ENCODE results near the gene KCNK6. TPM values are rescaled to one million over a fixed set of nuclear protein-coding genes. Genes with fewer than 3 reads are reported as not detected.

Gene KCNK6
- total and polyA plus RNA-seq, 2 donors (not counting 1 experiment from before 2014, with no cell fraction given), result 3.4 to 3.7 TPM

DNA sequence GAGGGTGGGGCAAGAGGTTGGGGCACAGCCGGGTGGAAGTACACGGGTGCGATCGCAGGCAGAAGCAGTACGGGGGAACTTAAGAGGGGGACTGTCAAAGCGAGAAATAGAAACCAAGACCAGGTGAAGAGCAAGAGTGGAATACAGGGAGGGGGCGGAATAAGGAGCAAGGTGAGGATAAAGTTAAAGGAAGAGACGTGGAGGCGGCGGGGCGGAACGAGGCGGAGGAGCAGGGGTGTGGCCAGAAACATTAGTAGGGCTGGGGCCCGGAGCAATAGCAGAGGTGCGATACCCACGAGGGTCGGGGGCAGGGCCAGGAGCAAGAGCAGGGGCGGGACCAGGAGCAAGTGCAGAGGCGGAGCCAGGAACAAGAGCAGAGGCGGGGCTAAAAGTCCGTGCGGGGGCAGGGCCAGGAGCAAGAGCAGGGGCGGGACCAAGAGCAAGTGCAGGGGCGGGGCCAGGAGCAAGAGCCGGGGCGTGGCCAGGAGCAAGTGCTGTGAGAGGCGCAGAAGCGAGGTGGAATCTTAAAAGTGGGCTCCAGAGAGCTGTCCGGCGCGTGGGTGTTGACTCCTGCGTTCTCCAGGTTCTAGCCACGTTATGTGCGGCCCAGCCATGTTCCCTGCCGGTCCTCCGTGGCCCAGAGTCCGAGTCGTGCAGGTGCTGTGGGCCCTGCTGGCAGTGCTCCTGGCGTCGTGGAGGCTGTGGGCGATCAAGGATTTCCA is 17.2 kb downstream of the KCNK6 start:
- intact Hi-C loops (cut with micrococcal nuclease), result loop anchor here (1.0 to 10.0 kb wide), 10 partner anchors 26 to 1259 kb away; partner anchors contain the start of genes FAM98C, GGN, PSMD8 and SIPA1L3

More for the DNA sequence above, 17.2 kb downstream of the KCNK6 start:
- Histone ChIP-seq H3K4me2 (replicated peaks; ENCODE audit: low read depth, low read length, poor library complexity, severe bottlenecking) (peak overlapping the region; percentile 89), H3K36me3 (replicated peaks in 1 of 2; ENCODE audit: control extremely low read depth in 1 of 2, control insufficient read depth in 1 of 2, extremely low read depth in 1 of 2, insufficient read depth in 2 of 2, low read length in 1 of 2) (no peaks in the 10 kb centered on the region), H3K27ac (ENCODE audit: low read length in 2 of 2) (peak overlapping the region; percentile 89 to 95), H3K27me3 (replicated peaks in 1 of 4; ENCODE audit: control extremely low read depth in 1 of 4, control insufficient read depth in 3 of 4, insufficient read depth in 4 of 4, low read length in 3 of 4) (no peaks in the 10 kb centered on the region), H3K9ac (ENCODE audit: low read length) (peak overlapping the region; percentile 78), H2AFZ (ENCODE audit: insufficient read depth, low read depth, low read length, poor library complexity, severe bottlenecking) (peak overlapping the region; percentile 87), H3K4me3 (ENCODE audit: control extremely low read depth in 1 of 5, extremely low read depth in 1 of 5, insufficient read depth in 1 of 5, low read depth in 2 of 5, low read length in 4 of 5) (peak overlapping the region; percentile 52 to 85 (median 80)), H3K4me1 (ENCODE audit: control insufficient read depth in 2 of 2, insufficient read depth in 2 of 2, low read length in 2 of 2) (peaks cover 5 to 11% of the 10 kb centered on the region in 2 donors), H4K20me1 (ENCODE audit: control insufficient read depth, insufficient read depth, low read length, poor library complexity, severe bottlenecking) (no peaks in the 10 kb centered on the region), H3K79me2 (ENCODE audit: control insufficient read depth, insufficient read depth, low read length) (peaks cover 6% of the 10 kb centered on the region), H3K9me3 (ENCODE audit: control extremely low read depth in 1 of 3, control insufficient read depth in 2 of 3, insufficient read depth in 1 of 3, low read length in 2 of 3) (no peaks in the 10 kb centered on the region)
- WGBS (ENCODE audit: insufficient coverage), result 4% methylated on average over 41 of the region's 41 CpGs
- Mint-ChIP-seq H3K4me1 (peaks cover 13% of the 10 kb centered on the region), H3K9me3 (ENCODE audit: insufficient read depth) (no peaks in the 10 kb centered on the region), H3K27ac (peak overlapping the region; percentile 97), H3K4me3 (peak overlapping the region; percentile 97), H3K27me3 (no peaks in the 10 kb centered on the region)
- ChIA-PET POLR2A (interaction anchor here (0.6 to 2.5 kb wide), 4 partner anchors 37 to 430 kb away, joined by 3 to 14 read pairs (median 7); partner anchors contain the start of genes PSMD8, SIPA1L3, SPINT2 and WDR87), CTCF (interaction anchor here (0.9 to 2.9 kb wide), 7 partner anchors 37 to 434 kb away, joined by 3 to 21 read pairs (median 9); partner anchors contain the start of genes FAM98C, PSMD8 and SPINT2)
- TF ChIP-seq CTCF (IDR thresholded peaks at IDR 0.05) (no peak), EZH2 (IDR thresholded peaks at IDR 0.05; ENCODE audit: borderline replicate concordance, insufficient read depth, low read depth, low read length, poor library complexity, severe bottlenecking) (no peak)
- ATAC-seq (ENCODE audit: low read depth) (peak; percentile 69), DNase-seq (peak; percentile 97)
